ENCODE results near the gene FBXL7. TPM values are rescaled to one million over a fixed set of nuclear protein-coding genes. Genes with fewer than 3 reads are reported as not detected.
"Not testable (repeated sequence)": the region's sequence is repeated elsewhere in the genome, so short reads cannot be mapped to it uniquely, and the experiment has no call there.

FBXL7 gene
- total RNA-seq, 2 experiments from 2014 or later, result not detected

DNA sequence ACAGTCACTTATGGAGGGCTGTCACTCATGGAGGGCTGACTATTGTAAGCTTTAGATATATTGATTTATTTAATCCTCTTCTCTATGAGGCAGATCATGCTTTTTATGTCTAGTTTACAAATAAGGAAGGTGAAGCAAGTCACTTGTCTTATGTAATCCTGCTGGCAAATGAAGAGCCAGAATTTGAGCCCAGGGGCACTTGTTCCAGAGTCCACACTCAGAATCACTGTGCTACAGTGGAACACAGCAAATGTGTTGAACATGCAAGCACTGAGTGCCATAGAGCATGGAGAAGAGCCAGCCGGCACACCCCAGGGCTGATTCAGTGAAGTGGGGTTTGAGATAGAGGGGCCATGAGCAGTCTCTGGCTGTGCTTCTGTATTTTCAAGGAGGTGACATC lies 353.0 kb downstream of the FBXL7 start:
- no peak overlapping the region for H2AFZ ChIP-seq (ENCODE audit: low read length)
- no peak overlapping the region for H3K4me3 ChIP-seq (ENCODE audit: low read depth, low read length, poor library complexity, severe bottlenecking)
- intact Hi-C loops (cut with micrococcal nuclease; ENCODE audit: unreplicated experiment), result no loop called here
- no peak overlapping the region for H3K27ac ChIP-seq (ENCODE audit: low read depth, low read length, poor library complexity, severe bottlenecking)
- H3K9me2 ChIP-seq (ENCODE audit: insufficient read depth, low read length), result no peaks in the 10 kb centered on the region
- H4K20me1 ChIP-seq (ENCODE audit: insufficient read depth, low read length), result no peaks in the 10 kb centered on the region
- no peaks in the 10 kb centered on the region for H3K4me1 ChIP-seq (ENCODE audit: insufficient read depth, low read length, poor library complexity, severe bottlenecking)
- DNase-seq (ENCODE audit: low spot score), result no peak
- ChIA-PET POLR2A (no interaction called here), CTCF (ENCODE audit: unreplicated experiment) (no interaction called here)
- H3K36me3 ChIP-seq (ENCODE audit: insufficient read depth, low read length), result no peaks in the 10 kb centered on the region
- H3K9me3 ChIP-seq (ENCODE audit: low read length), result no peaks in the 10 kb centered on the region
- no peaks in the 10 kb centered on the region for H3K79me2 ChIP-seq (ENCODE audit: insufficient read depth, low read depth, low read length)
- BruUV-seq (replicated peaks), result no TSS peak
- no peak overlapping the region for H3K4me2 ChIP-seq (ENCODE audit: low read length)
- no peak for TF ChIP-seq EZH2phosphoT487 (IDR thresholded peaks at IDR 0.05; ENCODE audit: borderline replicate concordance, low read depth, low read length)
- TF ChIP-seq, protein P1, sequence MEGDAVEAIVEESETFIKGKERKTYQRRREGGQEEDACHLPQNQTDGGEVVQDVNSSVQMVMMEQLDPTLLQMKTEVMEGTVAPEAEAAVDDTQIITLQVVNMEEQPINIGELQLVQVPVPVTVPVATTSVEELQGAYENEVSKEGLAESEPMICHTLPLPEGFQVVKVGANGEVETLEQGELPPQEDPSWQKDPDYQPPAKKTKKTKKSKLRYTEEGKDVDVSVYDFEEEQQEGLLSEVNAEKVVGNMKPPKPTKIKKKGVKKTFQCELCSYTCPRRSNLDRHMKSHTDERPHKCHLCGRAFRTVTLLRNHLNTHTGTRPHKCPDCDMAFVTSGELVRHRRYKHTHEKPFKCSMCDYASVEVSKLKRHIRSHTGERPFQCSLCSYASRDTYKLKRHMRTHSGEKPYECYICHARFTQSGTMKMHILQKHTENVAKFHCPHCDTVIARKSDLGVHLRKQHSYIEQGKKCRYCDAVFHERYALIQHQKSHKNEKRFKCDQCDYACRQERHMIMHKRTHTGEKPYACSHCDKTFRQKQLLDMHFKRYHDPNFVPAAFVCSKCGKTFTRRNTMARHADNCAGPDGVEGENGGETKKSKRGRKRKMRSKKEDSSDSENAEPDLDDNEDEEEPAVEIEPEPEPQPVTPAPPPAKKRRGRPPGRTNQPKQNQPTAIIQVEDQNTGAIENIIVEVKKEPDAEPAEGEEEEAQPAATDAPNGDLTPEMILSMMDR (conservative IDR thresholded peaks at IDR 0.05; ENCODE audit: low read length), result no peak

DNA sequence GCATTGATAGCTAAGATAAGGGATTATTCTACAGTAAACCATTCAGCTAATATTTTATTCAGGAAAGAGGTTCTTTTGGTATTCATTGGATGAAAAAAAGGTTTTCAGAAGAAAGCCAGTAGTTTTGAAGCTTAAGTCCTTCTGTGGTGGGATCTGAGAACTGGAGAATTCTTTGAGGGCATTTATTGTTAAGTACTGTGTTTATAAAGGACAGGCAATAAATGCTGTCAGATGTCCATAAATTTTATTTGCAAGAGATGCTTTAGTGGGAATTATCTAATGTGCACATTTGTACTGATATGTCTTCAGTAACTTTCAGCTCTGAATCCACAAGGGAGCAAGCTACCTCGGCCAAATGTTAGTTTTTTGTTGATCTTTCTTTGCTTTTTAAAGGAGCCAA lies 358.3 kb downstream of the FBXL7 start:
- Histone ChIP-seq H3K4me2 (ENCODE audit: low read length) (no peak overlapping the region), H3K4me3 (ENCODE audit: low read depth, low read length, poor library complexity, severe bottlenecking) (no peak overlapping the region), H4K20me1 (ENCODE audit: insufficient read depth, low read length) (no peaks in the 10 kb centered on the region), H3K36me3 (ENCODE audit: insufficient read depth, low read length) (no peaks in the 10 kb centered on the region), H3K9me3 (ENCODE audit: low read length) (no peaks in the 10 kb centered on the region), H3K27ac (ENCODE audit: low read depth, low read length, poor library complexity, severe bottlenecking) (no peak overlapping the region), H2AFZ (ENCODE audit: low read length) (no peak overlapping the region), H3K9me2 (ENCODE audit: insufficient read depth, low read length) (no peaks in the 10 kb centered on the region), H3K79me2 (ENCODE audit: insufficient read depth, low read depth, low read length) (no peaks in the 10 kb centered on the region), H3K4me1 (ENCODE audit: insufficient read depth, low read length, poor library complexity, severe bottlenecking) (no peaks in the 10 kb centered on the region)
- BruUV-seq (replicated peaks), result no TSS peak
- ChIA-PET POLR2A (no interaction called here), CTCF (ENCODE audit: unreplicated experiment) (no interaction called here)
- intact Hi-C loops (cut with micrococcal nuclease; ENCODE audit: unreplicated experiment), result no loop called here
- no peak for DNase-seq (ENCODE audit: low spot score)
- TF ChIP-seq, protein P1 (conservative IDR thresholded peaks at IDR 0.05; ENCODE audit: low read length), result no peak
- TF ChIP-seq EZH2phosphoT487 (IDR thresholded peaks at IDR 0.05; ENCODE audit: borderline replicate concordance, low read depth, low read length), result no peak

DNA sequence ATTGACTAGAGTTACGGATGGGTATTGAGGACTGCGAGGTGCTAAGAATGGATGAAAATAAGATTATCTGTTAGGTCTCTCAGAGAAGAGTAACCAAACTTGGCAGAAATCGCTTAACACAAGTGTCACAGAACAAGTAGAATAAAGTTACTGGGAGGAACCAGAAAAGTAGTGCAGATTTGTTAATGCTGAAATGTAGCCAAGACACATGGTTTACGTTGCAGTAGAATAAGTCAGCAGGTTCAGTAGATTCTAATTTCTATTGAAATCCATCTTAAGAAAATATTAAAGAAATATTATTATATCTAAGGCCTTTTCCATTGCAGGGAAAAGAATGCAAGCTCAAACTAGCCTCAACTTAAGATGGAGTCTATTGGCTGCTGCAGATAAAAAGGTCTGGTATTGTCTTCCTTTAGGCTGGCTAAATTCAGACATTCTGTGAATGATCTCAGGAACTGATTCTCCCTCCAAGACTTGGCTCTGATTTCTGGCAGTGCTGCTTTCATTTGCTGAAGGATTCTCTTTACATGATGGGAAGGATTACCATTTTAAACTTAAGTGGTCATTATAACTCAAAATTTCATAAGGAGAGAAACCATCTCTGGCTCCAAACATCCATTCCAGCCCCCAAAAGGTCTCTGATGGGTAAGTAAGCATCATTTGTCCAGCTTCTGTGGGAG lies 364.7 kb downstream of the FBXL7 start:
- POLR2A ChIA-PET, result no interaction called here

DNA sequence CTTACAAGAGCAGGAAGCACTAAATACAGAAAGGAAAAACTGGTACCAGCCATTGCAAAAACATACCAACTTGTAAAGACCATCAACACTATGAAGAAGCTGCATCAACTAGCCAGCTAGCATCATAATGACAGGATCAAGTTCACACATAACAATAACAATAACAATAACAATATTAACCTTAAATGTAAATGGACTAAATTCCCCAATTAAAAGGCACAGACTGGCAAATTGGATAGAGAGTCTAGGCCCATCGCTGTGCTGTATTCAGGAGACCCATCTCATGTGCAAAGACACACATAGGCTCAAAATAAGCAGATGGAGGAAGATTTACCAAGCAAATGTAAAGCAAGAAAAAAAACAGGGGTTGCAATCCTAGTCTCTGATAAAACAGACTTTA lies 372.3 kb downstream of the FBXL7 start:
- H3K36me3 ChIP-seq (ENCODE audit: insufficient read depth, low read length); H3K27ac ChIP-seq (ENCODE audit: low read depth, low read length, poor library complexity, severe bottlenecking); DNase-seq (ENCODE audit: low spot score); H3K4me3 ChIP-seq (ENCODE audit: low read depth, low read length, poor library complexity, severe bottlenecking); H3K9me3 ChIP-seq (ENCODE audit: low read length); H4K20me1 ChIP-seq (ENCODE audit: insufficient read depth, low read length); CTCF ChIA-PET (ENCODE audit: unreplicated experiment); BruUV-seq (replicated peaks); H3K79me2 ChIP-seq (ENCODE audit: insufficient read depth, low read depth, low read length); H3K4me1 ChIP-seq (ENCODE audit: insufficient read depth, low read length, poor library complexity, severe bottlenecking); POLR2A ChIA-PET; H2AFZ ChIP-seq (ENCODE audit: low read length); H3K9me2 ChIP-seq (ENCODE audit: insufficient read depth, low read length); intact Hi-C loops (cut with micrococcal nuclease; ENCODE audit: unreplicated experiment); H3K4me2 ChIP-seq (ENCODE audit: low read length): not testable (repeated sequence)

More for the DNA sequence above, 364.7 kb downstream of the FBXL7 start:
- no TSS peak for BruUV-seq (replicated peaks)
- Histone ChIP-seq H3K4me2 (ENCODE audit: low read length) (no peak overlapping the region), H3K27ac (ENCODE audit: low read depth, low read length, poor library complexity, severe bottlenecking) (no peak overlapping the region), H3K4me1 (ENCODE audit: insufficient read depth, low read length, poor library complexity, severe bottlenecking) (no peaks in the 10 kb centered on the region), H3K79me2 (ENCODE audit: insufficient read depth, low read depth, low read length) (no peaks in the 10 kb centered on the region), H3K9me2 (ENCODE audit: insufficient read depth, low read length) (no peaks in the 10 kb centered on the region), H3K9me3 (ENCODE audit: low read length) (no peaks in the 10 kb centered on the region), H2AFZ (ENCODE audit: low read length) (no peak overlapping the region), H3K36me3 (ENCODE audit: insufficient read depth, low read length) (no peaks in the 10 kb centered on the region), H4K20me1 (ENCODE audit: insufficient read depth, low read length) (no peaks in the 10 kb centered on the region), H3K4me3 (ENCODE audit: low read depth, low read length, poor library complexity, severe bottlenecking) (no peak overlapping the region)
- TF ChIP-seq, protein P1 (conservative IDR thresholded peaks at IDR 0.05; ENCODE audit: low read length), result no peak
- no peak for TF ChIP-seq EZH2phosphoT487 (IDR thresholded peaks at IDR 0.05; ENCODE audit: borderline replicate concordance, low read depth, low read length)
- no peak for DNase-seq (ENCODE audit: low spot score)
- intact Hi-C loops (cut with micrococcal nuclease; ENCODE audit: unreplicated experiment), result no loop called here
- CTCF ChIA-PET (ENCODE audit: unreplicated experiment), result no interaction called here
